Fibroblast of villous mesenchyme (primary cell): Measurements from ENCODE around the gene TOLLIP. TPM values are rescaled to one million over a fixed set of nuclear protein-coding genes. Genes with fewer than 3 reads are reported as not detected.

ENCODE experiments used
- DNase-seq: peaks from one replicate; pipeline ENCODE4 v3.0.0-alpha.2; 2010; ENCODE audit warnings: low read depth
- H3K4me3 ChIP-seq: 2 replicates; pipeline ENCODE4 v1.5.1; 2011; ENCODE audit warnings: low read depth, mild to moderate bottlenecking, low read length
- total RNA-seq: library from RNA; depleted of rRNA; stranded (reverse); fragments of >200 nt; gene quantifications from 2 replicates; pipeline ENCODE4 v1.2.3, GENCODE V29; 2012
- TF ChIP-seq, protein P1 (sequence below): IDR thresholded peaks from 2 replicates; pipeline ENCODE4 v1.5.1; 2012; ENCODE audit warnings: low read depth, mild to moderate bottlenecking, low read length; ENCODE audit not compliant: insufficient read depth

TOLLIP gene
- total RNA-seq, 1 donor: 27.2 TPM

DNA sequence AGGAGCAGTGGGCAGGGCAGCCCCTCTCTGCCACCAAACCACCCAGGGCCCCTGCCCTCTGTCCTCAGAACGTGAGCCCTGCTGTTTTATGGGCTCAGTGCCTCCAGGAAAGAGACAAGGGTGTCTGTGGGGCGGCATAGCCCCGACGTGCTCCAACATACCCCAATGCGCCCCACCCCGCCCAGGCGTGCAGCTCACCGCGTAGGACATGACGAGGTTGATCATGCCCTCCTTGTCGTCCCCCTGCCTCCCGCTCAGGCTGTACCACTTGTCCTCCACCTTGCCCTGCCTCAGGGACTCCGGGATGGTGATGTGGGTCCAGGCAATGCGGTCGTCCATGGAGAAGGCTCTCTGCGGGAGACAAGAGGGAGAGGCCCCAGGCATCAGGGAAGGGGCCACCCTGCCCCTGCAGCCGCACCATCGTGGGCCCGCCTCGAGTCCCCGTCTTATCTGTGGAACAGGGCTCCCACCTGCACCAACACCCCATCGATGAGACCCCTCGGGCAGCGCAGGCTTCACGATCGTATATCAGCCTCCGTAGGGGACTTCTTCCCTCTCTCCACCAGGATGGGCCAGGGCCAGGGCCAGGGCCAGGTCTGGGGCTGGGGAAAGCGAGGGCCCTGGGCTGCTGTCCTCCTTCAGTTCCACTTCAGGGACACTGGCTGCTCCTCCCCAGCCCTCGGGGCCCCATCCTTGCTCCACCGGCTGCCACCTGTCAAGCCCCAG, 20.8 kb downstream of the TOLLIP start:
- H3K4me3 ChIP-seq: no peak overlapping the region
- TF ChIP-seq, protein P1, sequence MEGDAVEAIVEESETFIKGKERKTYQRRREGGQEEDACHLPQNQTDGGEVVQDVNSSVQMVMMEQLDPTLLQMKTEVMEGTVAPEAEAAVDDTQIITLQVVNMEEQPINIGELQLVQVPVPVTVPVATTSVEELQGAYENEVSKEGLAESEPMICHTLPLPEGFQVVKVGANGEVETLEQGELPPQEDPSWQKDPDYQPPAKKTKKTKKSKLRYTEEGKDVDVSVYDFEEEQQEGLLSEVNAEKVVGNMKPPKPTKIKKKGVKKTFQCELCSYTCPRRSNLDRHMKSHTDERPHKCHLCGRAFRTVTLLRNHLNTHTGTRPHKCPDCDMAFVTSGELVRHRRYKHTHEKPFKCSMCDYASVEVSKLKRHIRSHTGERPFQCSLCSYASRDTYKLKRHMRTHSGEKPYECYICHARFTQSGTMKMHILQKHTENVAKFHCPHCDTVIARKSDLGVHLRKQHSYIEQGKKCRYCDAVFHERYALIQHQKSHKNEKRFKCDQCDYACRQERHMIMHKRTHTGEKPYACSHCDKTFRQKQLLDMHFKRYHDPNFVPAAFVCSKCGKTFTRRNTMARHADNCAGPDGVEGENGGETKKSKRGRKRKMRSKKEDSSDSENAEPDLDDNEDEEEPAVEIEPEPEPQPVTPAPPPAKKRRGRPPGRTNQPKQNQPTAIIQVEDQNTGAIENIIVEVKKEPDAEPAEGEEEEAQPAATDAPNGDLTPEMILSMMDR: no peak
- no peak for DNase-seq

DNA sequence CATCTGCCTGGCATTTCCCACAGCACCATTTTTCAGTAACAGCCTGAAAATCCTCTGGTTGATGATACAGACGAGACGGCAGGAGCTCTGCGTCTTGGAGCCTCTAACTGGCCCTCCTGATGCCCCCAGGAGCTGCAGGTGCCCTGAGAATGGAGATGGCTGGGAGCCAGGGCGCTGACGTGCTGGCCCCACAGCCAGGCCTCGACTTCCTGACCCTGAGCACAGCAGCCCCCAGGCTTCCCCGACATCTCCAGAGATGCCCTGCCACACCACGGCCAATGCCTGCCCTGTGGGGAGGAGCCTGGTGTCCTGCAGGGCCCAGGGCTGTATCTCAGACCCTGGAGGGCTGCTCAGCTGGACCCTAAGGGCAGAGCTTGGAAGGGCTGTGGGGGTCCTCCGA, 21.5 kb downstream of the TOLLIP start:
- DNase-seq: no peak
- no peak overlapping the region for H3K4me3 ChIP-seq
- TF ChIP-seq, protein P1: no peak

DNA sequence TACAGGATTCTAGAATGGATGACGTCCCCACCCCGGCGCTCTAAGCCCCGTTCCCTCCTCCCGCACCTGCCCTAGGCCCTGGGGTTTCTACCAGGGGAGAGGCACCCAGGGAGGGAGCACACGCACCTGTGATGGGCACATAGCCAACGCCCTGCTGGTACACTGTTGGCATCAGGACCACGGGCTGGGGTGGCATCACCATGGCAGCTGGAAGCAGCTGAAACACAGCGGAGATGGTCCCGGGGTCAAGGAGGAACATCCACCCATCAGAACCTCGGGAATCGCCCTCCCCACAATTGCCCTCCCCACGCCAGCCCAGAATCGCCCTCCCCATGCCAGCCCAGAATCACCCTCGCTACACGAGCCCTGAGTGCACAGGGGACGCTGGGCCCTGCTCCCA, 23.6 kb downstream of the TOLLIP start:
- H3K4me3 ChIP-seq: no peak overlapping the region
- DNase-seq: no peak
- TF ChIP-seq, protein P1: no peak

DNA sequence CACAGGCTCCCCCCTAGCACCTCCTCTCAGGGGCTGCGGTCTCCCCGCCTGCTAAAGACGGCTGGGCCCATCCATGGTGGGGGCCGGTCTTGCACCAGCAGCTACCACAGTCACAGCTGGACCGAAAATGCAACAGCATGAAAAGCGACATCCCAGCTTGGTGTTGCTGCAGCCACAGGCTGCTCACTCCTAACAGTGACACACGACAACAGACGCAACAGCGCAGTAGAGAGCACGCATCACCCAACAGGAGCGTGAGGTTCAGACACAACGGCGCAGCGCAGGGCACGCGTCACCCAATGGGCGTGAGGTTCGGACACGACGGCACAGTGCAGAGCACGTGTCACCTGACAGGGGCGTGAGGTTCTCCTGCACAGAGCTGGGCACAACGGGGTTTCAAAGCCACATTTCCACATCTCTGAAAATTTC, 24.1 kb downstream of the TOLLIP start:
- TF ChIP-seq, protein P1: no peak
- H3K4me3 ChIP-seq: no peak overlapping the region
- no peak for DNase-seq

DNA sequence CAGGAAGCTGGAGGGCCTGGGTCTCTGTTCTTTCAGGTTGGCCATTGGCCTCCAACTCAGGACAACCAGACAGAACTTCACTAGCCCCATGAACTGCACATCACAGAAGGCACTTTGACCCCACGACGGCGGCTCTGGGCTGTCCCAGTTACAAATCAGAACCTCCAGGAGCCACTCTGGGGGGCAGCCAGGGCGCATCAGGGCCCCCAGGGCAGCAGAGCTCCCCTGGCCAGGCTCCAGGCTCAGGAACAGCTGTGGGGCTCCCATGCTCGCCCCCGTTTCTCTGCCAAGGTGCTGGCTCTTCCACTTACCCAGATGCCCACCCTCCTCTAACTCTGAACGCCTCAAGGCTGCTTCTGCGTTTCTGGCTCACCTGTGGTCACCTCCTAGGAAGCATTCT, 25.5 kb downstream of the TOLLIP start:
- H3K4me3 ChIP-seq: no peak overlapping the region
- TF ChIP-seq, protein P1: no peak

DNA sequence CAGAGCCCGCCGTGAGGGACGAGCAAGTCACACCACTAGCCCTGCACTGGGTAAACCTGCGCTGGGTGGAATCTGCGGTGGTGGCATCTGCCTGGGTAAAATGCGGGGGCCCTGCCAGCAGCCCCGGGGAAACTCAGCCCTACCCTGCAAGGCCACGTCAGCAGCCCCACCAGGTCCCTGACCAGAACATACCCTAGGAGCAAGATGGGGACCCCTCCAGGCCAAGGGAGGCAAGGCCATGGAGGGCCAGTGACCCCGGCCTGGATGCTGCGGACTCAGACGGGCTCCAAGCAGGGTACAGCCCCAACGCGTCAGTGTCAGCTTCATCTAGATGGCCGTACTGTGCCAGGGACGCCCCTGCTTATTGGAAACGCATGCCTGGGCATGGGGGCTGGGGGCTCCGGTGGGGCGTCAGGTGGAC, 26.3 kb downstream of the TOLLIP start:
- no peak for DNase-seq
- TF ChIP-seq, protein P1: no peak
- no peak overlapping the region for H3K4me3 ChIP-seq

More for the DNA sequence above, 25.5 kb downstream of the TOLLIP start:
- no peak for DNase-seq

DNA sequence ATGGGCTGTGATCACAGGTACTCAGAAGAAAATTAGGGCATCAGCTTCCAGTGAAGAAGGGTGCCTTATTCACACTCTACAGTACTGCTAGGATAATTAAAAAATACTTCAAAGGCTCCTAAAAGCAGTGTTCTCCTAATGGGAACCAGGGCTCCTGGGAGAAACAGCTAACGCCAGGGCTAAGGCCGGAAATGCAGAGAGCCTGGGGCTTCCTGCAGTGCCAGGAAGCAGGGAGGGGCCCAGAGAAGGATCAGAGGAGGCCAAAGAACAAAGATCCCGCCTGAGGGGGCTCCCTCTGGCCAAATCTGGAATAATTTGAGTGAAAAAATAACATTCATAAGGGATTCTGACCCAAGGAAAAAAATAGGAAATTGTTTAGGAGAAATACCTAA, 27.5 kb downstream of the TOLLIP start:
- TF ChIP-seq, protein P1: no peak
- DNase-seq: no peak
- H3K4me3 ChIP-seq: no peak overlapping the region
